Activated T-cell treated with anti-CD3 and anti-CD28 coated beads for 24 hours (primary cell): Measurements from ENCODE around the gene ZNF660.
A peak's percentile ranks its signal among the peaks of the same experiment; 100 is the strongest.

Experiments
- DNase-seq: peaks from one replicate; pipeline ENCODE4 v3.0.0-alpha.2; 2020; ENCODE audit warnings: low read depth

Gene ZNF660

DNA sequence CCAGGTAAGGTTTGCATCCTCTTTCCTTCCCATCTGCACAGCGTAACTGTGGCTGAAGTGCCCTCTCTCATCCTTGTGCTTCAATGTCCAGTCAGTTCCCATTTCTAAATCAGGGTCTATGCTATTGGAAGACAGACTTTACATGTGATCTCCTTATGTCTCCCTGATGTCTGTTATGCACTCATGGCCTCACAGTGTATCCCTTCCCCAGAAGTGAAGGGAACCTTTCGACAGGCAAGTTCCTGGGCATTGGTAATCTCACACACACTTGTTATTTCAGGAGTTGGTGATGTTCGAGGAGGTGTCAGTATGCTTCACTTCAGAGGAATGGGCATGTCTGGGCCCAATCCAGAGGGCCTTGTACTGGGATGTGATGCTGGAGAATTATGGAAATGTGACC is 47.4 kb downstream of the ZNF660 start:
- no peak for DNase-seq

DNA sequence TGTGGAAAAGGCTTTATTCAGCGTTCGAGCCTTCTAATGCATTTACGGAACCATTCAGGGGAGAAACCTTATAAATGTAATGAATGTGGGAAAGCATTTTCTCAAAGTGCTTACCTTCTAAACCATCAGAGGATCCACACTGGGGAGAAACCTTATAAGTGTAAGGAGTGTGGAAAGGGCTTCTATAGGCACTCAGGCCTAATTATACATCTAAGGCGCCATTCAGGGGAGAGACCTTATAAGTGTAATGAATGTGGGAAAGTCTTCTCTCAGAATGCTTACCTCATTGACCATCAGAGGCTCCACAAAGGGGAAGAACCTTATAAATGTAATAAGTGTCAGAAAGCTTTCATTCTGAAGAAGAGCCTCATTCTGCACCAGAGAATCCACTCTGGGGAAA is 57.6 kb downstream of the ZNF660 start:
- DNase-seq, result no peak

DNA sequence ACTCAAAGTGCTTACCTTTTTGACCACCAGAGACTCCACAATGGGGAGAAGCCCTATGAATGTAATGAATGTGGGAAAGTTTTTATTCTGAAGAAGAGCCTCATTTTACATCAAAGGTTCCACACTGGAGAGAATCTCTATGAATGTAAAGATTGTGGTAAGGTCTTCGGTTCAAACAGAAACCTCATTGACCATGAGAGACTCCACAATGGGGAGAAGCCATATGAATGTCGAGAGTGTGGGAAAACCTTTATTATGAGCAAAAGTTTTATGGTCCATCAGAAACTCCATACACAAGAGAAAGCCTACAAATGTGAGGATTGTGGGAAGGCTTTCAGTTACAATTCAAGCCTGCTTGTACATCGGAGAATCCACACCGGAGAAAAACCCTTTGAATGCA is 58.3 kb downstream of the ZNF660 start:
- DNase-seq, result no peak

DNA sequence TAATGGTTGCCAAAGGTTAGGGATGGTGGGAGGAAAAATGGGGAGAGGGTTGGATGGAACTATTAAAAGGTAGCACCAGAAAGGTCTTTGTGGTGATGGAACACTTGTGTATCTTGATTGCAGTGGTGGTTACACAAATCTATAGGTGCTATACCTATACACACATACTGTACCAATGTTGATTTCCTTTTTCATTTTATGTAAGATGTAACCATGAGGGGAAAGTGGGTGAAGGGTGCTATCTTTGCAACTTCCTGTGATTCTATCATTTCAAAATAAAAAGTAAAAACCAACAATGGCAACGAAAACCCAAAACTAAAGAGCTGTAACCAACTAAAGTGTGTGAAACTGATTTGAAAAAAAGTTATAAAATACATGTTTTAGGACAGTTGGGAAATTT is 63.0 kb downstream of the ZNF660 start:
- DNase-seq, result no peak

- DNase-seq, result peak; percentile 26
These were observed 63.9 kb downstream of the ZNF660 start, which contains the start of gene ZNF35 for GRCh38 chr3:44648564-44649229. ZNF35 (plus strand) TSS chr3:44648732; CDS start chr3:44651068, 2,336 bp downstream.
